HG03139 (cell line): ENCODE measurements around the gene GLRX.

Experiments
- ATAC-seq: cut with Tn5 transposase; IDR thresholded peaks from one replicate; pipeline ENCODE4 v1.9.1; 2021; ENCODE audit not compliant: unreplicated experiment

GLRX gene

GRCh38 chr5:95822542-95823181, at the start of gene GLRX:
Gene GLRX, minus strand, starts transcription at chr5:95822726. Its CDS starts 64 bp downstream, at chr5:95822662.
- ATAC-seq = peak; percentile 32

DNA sequence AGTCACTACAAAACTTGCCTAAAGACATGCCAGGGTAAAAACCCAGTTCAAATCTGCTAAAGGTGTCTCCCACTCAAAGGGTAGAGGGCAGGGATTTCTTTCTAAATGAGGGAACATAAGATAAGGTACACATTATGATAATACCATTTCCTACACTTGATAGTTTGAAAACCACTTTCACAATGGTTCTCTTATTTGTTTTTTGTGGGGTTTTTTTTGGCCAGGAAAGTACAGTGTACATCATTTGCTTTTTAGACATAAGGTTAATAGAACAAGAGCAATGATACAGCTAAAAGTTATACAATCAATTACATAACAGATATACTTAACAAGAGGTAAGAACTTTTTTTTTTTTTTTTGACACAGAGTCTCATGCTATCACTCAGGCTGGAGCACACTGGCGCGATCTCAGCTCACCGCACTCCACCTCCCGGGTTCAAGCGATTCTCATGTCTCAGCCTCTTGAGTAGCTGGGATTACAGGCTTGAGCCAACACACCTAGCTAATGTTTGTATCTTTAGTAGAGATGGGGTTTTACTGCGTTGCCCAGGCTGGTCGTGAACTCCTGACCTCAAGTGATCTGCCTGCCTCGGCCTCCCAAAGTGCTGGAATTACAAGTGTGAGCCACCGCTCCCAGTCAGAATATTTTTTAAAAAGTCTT, 48.8 kb upstream of the GLRX start:
- no peak for ATAC-seq

GRCh38 chr5:95870105-95870672, 47.7 kb upstream of the GLRX start:
- ATAC-seq = peak; percentile 46

GRCh38 chr5:95869173-95869855, 46.8 kb upstream of the GLRX start:
- peak; percentile 51 for ATAC-seq

DNA sequence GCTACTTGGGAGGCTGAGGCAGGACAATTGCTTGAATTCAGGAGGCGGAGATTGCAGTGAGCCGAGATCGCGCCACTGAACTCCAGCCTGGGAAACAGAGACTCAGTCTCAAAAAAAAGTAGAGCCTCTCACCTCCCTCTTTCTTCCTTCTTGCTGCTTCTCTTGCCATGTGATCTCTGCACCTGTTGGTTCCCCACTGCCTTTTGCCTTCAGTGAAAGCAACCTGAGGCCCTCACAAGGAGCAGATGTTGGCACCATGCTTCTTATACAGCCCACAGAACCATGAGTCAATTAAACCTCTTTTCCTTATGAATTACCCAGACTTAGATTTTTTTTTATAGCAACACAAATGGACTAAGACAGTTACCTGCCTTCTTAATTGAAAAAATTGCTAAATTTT, 45.6 kb upstream of the GLRX start:
- ATAC-seq = no peak

GRCh38 chr5:95866435-95867040, 44.0 kb upstream of the GLRX start:
- ATAC-seq = no peak

GRCh38 chr5:95864944-95865504, 42.5 kb upstream of the GLRX start:
- no peak for ATAC-seq

DNA sequence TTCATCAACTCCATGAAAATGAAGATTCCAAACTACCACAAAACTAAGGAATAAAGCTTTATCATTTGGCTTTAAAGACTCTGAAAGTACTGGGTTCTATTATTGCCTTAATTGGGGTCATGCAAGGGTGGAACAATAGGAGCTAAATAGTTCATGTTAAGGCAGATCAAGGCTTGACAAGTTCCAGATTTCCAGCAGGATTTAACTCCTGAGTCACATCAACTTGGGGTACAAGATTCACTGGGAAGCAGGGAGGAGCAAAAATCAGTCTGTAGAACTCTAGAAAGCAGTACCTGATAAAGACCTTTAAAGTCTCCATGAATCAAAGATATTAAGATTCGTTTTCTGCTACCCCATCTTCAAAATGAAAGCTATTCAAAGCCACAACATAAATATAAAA, 41.9 kb upstream of the GLRX start:
- no peak for ATAC-seq

GRCh38 chr5:95863383-95863757, 40.8 kb upstream of the GLRX start:
- no peak for ATAC-seq

- ATAC-seq = no peak
Measured at GRCh38 chr5:95862671-95863382, 40.3 kb upstream of the GLRX start.

- no peak for ATAC-seq
Measured at GRCh38 chr5:95861864-95862561, 39.5 kb upstream of the GLRX start.

- no peak for ATAC-seq
Measured at GRCh38 chr5:95861221-95861863, 38.8 kb upstream of the GLRX start.

DNA sequence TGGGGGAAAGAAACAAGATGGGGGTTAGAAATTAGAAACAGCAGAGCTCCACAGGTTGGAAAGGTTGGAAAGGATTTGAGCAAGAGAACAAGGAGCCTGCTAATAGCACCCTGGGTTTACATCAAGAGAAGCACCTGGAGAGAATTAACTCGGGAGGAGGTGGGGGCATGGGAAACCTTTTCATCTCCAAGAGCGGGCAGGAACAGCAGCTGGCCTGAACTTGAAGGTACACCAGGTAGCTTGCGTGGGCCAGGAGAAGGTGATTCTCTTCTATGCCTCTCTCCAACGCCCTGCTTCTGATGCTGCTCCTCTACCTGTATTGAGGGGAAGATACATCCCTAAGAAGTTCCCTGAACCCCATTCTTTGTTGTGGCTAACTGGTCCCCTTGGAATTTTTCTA, 37.1 kb upstream of the GLRX start:
- ATAC-seq = no peak

DNA sequence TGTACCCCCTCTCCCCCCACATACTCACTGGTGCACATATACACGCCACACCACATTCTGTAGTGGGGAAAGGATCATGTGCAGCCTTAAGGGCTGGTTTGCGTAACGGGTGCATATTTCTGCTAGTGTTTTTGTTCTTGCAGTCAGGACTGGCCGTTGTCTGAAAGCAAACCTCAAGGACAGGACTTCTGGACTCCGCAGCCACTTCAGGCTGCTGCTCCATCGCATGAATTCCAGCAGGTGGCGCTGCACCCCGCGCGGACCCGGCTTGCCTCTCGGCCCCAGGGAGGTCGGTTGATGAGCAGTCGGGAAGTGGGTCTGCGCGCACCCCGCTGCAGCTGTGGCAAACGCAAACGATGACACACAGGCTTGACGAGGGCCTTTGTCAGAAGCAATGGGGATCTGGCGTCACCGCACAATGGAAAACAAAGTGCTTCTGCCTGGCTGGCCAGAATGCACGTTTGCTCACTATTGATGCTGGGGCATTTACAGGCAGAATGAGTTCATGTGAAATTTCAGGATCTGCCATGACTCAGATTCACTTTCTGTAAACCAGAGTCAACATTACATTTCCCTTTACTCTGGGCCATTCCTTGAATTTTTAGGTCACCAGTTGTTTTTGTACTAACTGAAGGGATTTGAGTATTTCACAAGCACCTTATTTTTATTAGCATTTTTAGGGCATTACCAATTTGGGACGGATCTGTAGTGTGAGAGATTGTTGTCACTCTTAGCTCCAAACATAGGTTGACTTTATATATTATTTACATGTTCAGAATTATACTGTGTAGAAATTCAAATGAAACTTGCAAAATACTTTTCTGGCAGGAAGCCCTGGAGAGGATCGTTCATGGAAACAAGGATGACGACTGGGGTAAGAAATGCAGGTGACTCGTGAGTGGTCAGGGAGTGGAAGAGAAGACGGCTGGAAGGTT, 36.4 kb upstream of the GLRX start:
- ATAC-seq = peak; percentile 89

DNA sequence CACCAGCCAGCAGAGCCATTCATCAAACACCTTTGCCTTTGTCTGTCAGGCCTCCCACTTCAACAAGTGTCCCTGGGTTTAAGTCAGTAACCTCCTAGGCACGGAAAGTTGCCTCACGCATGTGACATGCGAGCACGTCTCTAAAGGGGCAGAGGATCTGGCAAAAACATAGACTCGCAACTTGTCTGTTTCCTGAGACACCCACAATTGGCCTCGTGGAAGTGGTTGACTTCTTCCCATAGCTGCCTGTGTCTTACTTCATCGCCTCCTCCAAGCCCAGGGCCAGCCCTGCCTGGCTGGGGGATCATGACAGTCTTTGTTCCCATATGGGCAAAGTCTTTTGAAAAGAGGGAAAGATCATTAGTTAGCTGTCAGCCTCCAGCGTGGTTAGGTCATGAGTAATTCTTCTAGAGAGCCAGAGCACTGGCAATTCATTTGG, 35.5 kb upstream of the GLRX start:
- ATAC-seq = no peak

DNA sequence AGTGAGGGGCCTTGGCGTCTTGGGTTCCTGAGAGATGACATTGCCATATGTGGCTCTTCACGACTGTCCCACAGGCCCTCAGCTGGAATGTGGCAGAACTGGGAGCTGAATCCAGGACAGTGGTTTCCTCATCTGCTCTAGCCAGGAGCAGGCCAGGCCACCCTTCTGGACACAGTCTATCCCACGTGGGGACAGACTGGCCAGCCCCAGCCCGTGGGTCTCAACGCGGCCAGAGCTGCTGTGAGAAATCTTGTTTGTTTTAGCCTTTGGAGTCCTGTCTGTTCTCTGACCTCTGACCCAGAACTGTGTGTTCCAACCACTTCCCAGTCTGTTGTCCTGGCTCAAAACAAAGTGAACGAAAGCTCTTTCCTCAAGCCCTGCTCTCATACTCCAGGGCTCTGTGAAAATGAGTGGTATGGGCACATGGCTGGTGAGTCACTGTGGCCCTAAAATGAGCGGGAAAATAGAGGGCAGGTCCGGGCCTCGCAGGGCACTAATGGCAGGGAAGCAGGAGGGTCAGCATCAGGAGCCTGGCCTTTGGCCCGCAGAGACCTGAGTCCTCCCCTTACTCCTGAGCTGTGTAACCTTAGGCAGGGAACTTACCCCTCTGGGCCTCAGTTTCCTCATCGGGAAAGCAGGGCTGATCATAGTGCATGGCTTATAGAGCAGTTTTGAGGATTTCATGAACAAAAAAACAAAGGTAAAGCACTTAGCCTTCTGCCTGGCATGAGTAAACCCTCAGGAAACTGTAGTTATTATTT, 34.8 kb upstream of the GLRX start:
- no peak for ATAC-seq

- ATAC-seq = no peak
Measured at GRCh38 chr5:95856501-95856981, 34.0 kb upstream of the GLRX start.
